Tibial artery (tissue), 4 donors: Measurements from ENCODE around the gene LGI2.

Source experiments
- DNase-seq, 2 donors: peaks; one replicate each; pipeline ENCODE4 v3.0.0-alpha.2; 2019
- H3K27ac ChIP-seq, 2 donors: fragments of 200-600 bp; sonication (generic) in 1 of 2; 1 replicate in 1 of 2; 2 replicates in 1 of 2; pipeline ENCODE4 v1.5.1; 2018 to 2019; ENCODE audit warnings: mild to moderate bottlenecking in 1 of 2
- H3K27me3 ChIP-seq, 2 donors: fragments of 200-600 bp; sonication (generic) in 1 of 2; one replicate each; pipeline versions ENCODE4 v1.5.1 to v1.6.0; 2016 to 2019
- H3K36me3 ChIP-seq, 3 donors: fragments of 200-600 bp; sonication (generic) in 2 of 3; one replicate each; pipeline ENCODE4 v1.5.1; 2016 to 2019; ENCODE audit warnings: mild to moderate bottlenecking in 2 of 3
- H3K4me1 ChIP-seq, 4 donors: fragments of 200-600 bp; sonication (generic) in 2 of 4; 1 replicate in 3 of 4; 2 replicates in 1 of 4; pipeline ENCODE4 v1.5.1; 2016 to 2019
- H3K4me3 ChIP-seq, 2 donors: fragments of 200-600 bp; sonication (generic) in 1 of 2; 1 replicate in 1 of 2; 2 replicates in 1 of 2; pipeline ENCODE4 v1.5.1; 2018 to 2019; ENCODE audit warnings: mild to moderate bottlenecking in 2 of 2
- H3K9me3 ChIP-seq, 3 donors: fragments of 200-600 bp; sonication (generic) in 1 of 3; one replicate each; pipeline ENCODE4 v1.5.1; 2016 to 2019
- CTCF ChIP-seq, 2 experiments: fragments of 200-600 bp in 1 of 2; fragments of 450-650 bp in 1 of 2; IDR thresholded peaks; one replicate each; pipeline ENCODE4 v1.5.1; 2017 to 2019; ENCODE audit warnings: antibody characterized with exemption in 2 of 2, mild to moderate bottlenecking in 1 of 2, moderate library complexity in 1 of 2
- intact Hi-C: fragments of 100-400 bp; cut with DNase I; formaldehyde crosslinking; loops from one replicate; pipeline ENCODE4 v1.15.0; 2023; ENCODE audit warnings: low total_unique reads

The LGI2 gene

GRCh38 chr4:24969486-24969885 lies 61.3 kb downstream of the LGI2 start:
- TF ChIP-seq CTCF (IDR thresholded peaks at IDR 0.05), result no peak
- no peaks in the 10 kb centered on the region for H3K36me3 ChIP-seq
- no peaks in the 10 kb centered on the region for H3K4me1 ChIP-seq
- H3K27me3 ChIP-seq, result no peaks in the 10 kb centered on the region
- no peak overlapping the region for H3K27ac ChIP-seq
- H3K9me3 ChIP-seq, result no peaks in the 10 kb centered on the region
- DNase-seq, result no peak
- intact Hi-C loops, result no loop called here
- H3K4me3 ChIP-seq, result no peak overlapping the region

DNA sequence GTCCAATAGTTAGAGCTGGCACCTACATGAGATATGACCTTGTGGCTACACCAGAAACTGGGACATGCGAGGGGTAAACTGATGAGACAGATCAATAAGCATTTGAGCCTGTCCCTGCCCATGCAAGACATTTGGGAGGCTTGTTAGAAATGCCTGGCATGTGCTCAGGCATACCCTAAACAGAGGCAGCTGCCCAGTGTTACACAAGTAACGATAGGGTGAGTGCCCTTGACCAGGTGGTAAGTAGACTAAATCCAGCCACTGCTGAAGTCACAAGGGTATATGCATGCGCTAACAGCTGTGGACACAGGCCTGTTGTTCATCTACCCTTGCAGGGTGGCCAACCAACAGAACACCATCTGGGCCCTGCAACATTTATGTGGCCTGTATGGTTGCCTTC lies 61.8 kb downstream of the LGI2 start:
- intact Hi-C loops, result no loop called here
- no peaks in the 10 kb centered on the region for H3K27me3 ChIP-seq
- H3K4me1 ChIP-seq, result no peaks in the 10 kb centered on the region
- no peak overlapping the region for H3K27ac ChIP-seq
- H3K36me3 ChIP-seq, result no peaks in the 10 kb centered on the region
- DNase-seq, result no peak
- no peaks in the 10 kb centered on the region for H3K9me3 ChIP-seq
- H3K4me3 ChIP-seq, result no peak overlapping the region
- TF ChIP-seq CTCF (IDR thresholded peaks at IDR 0.05), result no peak

GRCh38 chr4:24968278-24968677 lies 62.5 kb downstream of the LGI2 start:
- no peaks in the 10 kb centered on the region for H3K27me3 ChIP-seq
- intact Hi-C loops, result no loop called here
- H3K27ac ChIP-seq, result no peak overlapping the region
- no peaks in the 10 kb centered on the region for H3K9me3 ChIP-seq
- TF ChIP-seq CTCF (IDR thresholded peaks at IDR 0.05), result no peak
- H3K4me1 ChIP-seq, result no peaks in the 10 kb centered on the region
- no peaks in the 10 kb centered on the region for H3K36me3 ChIP-seq
- no peak overlapping the region for H3K4me3 ChIP-seq
- DNase-seq, result no peak

DNA sequence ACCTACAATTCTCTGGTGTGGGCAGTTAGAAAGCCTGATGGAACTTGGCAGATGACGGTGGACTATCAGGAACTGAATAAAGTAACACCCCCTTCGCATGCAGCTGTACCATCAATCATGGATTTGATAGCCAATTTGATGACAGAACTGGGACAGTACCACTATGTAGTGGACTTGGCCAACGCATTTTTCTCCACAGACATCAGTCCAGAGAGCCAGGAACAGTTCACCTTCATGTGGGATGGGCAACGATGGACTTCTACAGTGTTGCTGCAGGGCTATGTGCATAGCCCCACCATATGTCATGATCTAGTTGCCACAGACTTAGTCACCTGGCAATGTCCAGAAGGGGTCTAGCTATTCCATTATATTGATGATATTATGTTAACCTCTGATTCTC lies 63.4 kb downstream of the LGI2 start:
- Histone ChIP-seq H3K4me1 (no peaks in the 10 kb centered on the region), H3K27me3 (no peaks in the 10 kb centered on the region), H3K36me3 (no peaks in the 10 kb centered on the region), H3K4me3 (no peak overlapping the region), H3K9me3 (no peaks in the 10 kb centered on the region), H3K27ac (no peak overlapping the region)
- intact Hi-C loops, result no loop called here
- no peak for DNase-seq
- TF ChIP-seq CTCF (IDR thresholded peaks at IDR 0.05), result no peak

- Histone ChIP-seq H3K27ac (no peak overlapping the region), H3K9me3 (no peaks in the 10 kb centered on the region), H3K27me3 (no peaks in the 10 kb centered on the region), H3K4me3 (no peak overlapping the region), H3K4me1 (no peaks in the 10 kb centered on the region), H3K36me3 (no peaks in the 10 kb centered on the region)
- DNase-seq, result no peak
- no peak for TF ChIP-seq CTCF (IDR thresholded peaks at IDR 0.05)
- intact Hi-C loops, result no loop called here
These were observed 64.7 kb downstream of the LGI2 start for GRCh38 chr4:24966076-24966475.

DNA sequence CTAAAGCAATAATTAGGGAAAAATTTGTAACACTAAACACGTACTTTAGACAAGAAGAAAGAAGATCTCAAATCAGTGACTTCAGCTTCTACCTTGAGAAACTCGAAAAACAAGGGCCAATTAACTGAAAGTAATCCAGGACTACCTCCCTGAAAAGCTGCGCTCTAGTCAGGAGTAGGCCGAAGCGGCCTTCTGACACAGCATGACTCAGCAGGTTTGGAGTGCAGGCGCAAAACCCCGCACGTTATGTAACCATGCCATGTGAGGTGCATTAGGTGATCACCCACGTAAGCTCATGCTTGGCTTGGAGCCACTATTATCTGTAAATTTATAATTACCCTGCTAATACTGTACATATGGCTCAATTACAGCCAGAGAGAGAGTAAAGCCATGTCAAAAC lies 65.1 kb downstream of the LGI2 start:
- no peak for TF ChIP-seq CTCF (IDR thresholded peaks at IDR 0.05)
- Histone ChIP-seq H3K9me3 (no peaks in the 10 kb centered on the region), H3K4me3 (no peak overlapping the region), H3K36me3 (no peaks in the 10 kb centered on the region), H3K27me3 (no peaks in the 10 kb centered on the region), H3K27ac (no peak overlapping the region), H3K4me1 (no peaks in the 10 kb centered on the region)
- intact Hi-C loops, result no loop called here
- no peak for DNase-seq
